CD4-positive, alpha-beta T cell treated with Interleukin-17A for 1 hour (primary cell): Measurements from ENCODE around the gene TMEM147.

Source experiments
- DNase-seq: peaks from one replicate; pipeline ENCODE4 v3.0.0-alpha.2; 2020

The TMEM147 gene

DNA sequence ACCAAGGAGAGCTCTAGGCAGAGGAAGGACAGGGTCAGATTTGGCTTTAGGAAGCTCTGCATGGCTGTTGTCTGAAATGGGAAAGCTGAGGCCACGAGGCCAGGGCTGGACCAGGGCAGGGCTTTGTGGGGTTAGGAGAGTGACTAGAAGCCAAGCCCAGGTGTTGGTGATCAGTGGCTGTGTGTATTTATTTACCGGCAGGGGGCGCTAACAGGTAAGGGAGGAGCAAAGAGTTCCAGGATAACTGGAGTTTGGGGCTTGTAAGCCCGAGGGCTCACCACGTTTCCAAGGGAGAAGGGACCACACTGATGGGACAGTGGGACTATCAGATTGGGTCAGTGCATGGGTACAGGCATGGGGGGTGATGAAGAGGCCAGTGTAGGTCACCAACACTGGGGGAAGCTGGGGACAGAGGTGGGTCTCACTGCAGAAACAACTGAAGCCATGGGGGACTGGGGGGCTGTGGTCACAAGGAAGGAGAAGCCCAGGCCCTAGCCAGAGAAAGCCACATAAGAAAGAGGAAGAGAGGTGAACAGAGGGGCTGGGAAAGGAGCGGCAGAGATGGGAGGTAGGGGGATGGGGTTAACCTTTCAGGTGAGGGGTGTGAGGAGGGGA, 3.9 kb downstream of the TMEM147 start:
- DNase-seq: peak; percentile 72

DNA sequence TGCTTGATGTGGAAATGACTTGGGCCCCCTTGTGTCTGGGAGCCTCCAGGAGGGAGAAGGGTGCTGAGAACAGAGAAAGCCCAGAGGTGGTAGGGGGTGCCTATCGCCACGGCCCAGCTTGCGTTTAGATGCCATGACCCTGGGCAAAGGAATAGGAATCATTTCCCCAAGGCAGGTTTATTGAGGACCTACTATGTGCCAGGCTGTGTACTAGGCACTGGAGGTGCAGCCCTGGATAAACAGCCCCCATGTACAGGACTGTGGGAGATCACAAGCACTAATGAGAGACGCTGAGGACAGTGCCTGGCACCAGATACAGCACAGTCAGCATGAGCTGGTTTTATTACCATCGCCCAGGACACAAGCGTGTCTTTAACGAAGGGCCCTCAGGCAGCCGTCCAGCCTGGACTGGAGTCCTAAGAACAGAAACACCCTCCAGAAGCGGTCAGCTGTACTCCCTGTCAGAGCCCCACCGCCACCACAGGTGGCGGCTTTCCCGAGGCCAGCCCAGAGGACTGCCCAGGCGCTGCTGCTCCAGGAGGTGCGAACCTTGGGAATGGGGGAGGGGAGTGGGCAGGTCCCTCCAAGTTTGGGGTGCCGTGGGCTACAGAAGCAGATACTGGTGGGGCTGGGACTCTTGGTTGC, 4.6 kb downstream of the TMEM147 start:
- DNase-seq: no peak

DNA sequence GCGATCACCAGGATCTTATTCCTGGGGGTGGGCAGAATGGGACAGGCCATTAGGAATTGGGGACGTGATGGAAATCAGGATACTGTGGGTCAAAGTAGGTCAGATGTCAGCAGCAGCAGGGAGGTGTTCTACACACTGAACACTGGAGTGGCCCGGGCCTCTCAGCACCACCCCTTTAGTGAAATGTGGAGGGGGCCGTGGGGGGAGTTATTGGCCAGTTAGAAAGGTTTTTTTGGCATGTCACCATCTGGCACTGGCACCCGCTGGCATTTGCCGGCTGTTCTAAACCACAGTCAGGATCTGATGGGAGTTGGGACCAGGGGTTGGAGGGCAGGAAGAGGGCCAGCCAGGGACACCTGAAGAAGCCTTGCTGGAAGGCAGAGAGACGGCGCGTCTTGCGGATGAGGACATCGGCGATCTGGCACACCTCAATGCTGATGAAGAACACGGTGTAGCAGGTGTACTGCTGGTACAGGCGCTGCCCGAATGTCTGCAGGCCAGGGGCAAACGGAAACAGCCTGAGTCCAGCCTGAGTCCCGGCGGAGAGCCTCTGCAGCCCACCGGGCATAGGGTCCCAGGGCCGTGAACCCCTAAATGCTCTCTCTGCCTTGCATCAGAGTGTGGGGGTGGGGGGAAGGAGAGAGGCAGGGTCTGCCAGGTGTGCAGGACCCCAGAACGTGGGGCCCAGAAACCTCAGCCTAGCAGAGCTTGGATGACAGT, 5.8 kb downstream of the TMEM147 start:
- no peak for DNase-seq

DNA sequence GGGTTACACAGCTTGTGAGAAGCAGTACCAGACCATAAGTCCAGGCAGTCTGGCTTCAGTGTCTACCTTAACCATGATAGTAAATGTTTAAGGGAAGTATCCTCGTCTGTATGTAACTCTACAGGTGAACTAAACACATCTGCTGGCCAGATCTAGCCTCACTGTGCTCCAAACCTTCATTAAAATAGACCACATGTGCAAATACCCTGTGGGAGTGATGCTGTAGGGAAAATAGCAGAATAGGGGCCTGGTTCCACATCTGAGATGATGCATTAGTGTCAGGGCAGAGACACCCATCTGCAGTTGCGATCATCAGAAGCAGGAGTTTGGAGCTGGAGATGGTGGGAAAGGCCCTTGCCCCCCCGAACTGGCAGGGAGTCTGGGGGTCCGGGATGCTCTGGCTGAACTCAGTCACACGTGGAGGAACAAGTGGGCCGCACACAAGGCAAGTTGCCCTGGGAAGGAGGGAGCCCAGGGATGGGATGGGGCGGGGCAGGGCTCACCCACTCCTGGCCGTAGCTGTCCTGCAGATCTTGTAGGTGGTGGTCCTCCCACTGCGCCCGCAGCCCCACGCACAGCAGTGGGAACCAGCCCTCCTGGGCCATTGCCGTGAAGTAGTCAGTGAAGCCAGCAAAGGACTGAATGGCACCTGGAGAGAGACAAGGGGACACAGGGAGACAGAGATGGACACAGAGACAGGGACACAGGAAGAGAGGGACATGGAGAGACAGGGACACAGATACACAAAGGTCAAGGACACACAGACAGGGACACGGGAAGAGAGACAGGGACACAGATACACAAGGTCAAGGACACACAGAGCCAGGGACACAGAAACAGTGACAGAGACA, 7.3 kb downstream of the TMEM147 start:
- DNase-seq: no peak

DNA sequence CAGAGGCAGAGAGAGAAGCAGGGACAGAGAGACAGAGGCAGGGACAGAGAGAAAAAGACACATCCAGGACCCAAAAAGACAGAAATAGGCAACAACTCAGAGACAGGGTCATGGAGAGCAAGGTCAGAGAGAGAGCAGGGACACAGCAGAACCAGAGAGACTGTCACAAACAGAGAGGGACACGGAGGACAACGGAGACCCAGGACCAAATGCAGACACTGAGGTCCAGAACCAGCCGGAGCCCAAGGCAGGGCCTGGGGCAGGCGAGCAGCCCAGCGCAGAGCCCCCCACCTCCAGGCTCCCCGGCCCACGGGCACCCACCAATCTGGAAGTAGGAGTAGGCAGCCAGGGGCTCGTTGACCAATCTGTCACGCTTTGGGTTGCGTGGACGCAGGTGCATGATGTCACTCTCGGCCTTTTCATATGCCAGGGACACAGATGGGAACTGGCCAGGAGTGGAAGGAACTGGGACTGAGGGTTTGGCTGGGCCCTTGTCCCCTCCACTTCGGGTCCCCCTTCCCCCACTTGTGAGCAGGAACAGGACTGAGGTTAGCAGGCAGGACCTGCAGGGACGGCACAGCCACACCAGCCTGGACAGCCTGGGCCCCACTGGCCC, 8.1 kb downstream of the TMEM147 start:
- DNase-seq: no peak

DNA sequence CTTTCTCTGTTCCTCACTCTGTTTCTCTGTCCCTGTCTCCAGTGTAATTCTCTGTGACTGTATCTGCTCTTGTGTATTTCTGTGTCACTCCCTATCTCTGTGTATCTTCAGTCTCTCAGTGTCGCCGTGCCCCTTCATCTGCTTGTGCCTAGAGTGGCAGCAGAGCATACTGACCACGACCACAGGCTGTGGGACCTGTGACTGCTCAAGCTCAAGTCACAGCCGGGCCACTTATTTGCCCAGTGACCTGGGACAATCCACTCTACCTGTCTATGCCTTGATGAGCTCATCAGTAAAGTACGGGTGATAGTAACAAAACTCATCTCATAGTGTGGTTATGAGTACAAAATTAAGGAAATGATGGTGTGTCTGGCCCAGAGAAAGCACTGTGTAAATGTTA, 8.7 kb downstream of the TMEM147 start:
- no peak for DNase-seq

DNA sequence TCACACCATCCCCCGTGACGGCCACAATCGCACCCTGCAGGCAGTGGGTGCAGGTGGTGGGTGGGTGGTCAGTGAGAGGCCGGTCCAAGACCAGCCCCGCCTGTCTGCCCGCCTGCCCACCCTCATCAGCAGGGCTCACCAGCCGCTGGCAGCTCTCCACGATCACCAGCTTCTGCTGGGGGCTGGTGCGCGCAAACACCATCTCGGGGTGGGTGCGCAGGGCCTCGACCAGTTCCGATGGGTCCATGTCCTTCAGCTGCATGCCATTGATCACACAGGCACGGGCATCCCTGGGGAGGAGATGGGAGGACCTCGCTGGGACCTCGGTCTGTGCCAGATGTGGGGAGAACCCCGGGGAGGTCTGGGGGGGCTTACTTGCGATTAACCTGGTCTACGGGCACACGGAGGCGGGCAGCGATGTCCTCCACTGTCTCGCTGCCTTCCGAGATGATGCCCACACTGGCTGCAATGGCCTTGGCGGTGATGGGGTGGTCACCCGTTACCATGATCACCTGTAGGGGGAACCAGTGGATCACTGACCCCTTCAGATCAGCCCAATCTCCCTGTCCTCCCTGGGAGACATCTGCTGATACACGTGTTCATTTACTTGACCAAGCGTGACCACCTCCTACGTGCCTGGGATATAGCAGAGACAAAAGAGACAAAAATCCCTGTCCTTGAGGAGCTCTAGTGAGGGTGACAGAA, 10.0 kb downstream of the TMEM147 start:
- no peak for DNase-seq

DNA sequence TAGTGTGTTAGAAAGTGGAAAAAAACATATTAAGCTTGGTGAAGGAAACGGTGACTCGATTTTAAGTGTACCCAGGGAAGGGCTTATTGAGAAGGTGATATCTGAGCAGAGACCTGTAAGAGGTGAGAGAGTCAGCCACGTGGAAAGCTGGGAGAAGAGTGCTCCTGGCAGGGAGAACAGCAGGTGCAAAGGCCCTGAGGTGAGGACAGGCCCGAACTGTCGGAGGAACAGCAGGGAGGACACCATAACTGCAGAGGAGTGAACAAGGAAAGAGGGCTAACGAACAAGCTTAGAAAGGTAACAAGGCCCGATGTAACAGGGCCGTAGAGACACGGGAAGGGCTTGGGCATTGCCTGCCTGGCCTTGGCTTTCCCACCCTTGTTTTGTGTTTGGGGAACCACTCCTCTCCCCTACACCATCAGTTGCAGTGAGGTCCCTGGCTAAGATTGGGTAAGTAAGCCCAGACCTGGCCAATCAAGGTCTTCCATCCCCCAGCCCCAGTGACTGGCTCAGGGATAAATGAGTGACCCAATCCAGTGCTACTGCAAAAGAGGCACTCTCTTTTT, 10.7 kb downstream of the TMEM147 start:
- no peak for DNase-seq

DNA sequence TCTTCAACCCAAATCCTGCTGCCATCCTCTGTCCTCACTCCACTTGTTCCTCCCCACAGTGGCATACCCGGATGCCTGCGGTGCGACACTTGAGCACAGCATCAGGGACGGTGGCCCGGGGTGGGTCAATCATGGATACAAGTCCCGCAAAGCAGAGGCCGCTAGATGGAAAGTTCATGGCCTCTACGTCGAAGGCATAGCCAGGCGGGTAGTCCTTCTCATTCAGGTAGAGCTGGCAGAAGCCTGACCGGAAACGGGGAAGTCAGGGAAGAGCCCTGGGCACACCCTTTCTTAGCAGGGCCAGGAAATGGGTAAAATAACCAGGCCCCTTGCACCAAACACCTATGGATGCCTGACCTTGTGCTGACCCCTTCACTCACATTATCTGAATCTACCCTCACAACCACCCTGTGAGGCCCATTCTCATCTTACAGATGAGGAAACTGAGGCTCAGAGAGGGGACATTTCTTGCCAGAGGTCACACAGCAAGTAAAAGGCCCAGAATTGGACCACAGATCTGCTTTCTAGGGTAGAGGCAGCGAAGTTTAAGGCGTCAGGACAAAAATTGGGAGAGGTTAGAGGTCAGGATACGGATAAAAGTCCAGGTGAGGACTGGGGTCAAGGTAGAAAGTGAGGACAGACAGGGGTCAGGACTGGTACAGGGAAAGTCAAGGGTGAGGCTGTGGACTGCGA, 11.6 kb downstream of the TMEM147 start:
- no peak for DNase-seq

DNA sequence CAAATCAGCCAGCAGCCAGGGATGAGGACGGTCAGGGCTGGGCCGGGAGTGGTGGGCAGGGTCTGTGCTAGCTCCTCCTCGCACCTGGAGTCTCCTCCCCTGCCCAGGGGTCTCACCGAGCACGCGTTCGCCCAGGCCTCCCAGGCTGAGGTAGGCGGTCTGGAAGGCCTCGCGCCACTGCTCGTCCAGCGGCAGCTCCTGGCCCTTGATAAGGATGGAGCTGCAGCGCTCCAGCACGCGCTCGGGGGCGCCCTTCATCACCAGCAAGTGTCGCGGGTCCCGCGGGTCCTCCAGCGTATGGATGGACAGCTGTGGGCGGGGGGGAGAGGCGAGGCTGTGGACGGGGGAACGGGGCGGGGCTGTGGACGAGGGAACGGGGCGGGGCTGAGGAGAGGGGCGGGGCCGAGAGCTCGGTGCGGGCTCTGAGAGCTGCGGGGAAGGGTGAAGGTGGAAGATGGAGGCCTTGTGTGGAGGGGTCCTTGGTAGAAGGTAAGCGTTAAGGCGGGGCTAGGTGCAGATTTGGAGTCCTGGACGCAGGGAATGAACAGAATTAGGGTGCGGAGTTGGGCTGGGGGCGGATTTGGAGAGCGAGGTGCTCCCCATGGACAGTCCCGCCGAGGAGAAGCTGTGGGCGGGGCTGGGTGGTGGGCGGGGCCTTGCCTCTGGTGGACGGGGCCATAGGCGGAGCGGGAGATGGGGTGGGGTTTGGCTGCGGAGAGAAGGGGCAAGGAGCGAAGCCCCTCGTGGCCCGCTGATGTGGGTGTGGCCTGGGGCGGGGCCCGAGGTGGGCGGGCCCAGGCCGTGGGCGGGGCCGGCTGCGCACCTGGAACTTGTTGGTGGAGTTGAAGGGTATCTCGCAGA, 12.3 kb downstream of the TMEM147 start:
- DNase-seq: peak; percentile 55

DNA sequence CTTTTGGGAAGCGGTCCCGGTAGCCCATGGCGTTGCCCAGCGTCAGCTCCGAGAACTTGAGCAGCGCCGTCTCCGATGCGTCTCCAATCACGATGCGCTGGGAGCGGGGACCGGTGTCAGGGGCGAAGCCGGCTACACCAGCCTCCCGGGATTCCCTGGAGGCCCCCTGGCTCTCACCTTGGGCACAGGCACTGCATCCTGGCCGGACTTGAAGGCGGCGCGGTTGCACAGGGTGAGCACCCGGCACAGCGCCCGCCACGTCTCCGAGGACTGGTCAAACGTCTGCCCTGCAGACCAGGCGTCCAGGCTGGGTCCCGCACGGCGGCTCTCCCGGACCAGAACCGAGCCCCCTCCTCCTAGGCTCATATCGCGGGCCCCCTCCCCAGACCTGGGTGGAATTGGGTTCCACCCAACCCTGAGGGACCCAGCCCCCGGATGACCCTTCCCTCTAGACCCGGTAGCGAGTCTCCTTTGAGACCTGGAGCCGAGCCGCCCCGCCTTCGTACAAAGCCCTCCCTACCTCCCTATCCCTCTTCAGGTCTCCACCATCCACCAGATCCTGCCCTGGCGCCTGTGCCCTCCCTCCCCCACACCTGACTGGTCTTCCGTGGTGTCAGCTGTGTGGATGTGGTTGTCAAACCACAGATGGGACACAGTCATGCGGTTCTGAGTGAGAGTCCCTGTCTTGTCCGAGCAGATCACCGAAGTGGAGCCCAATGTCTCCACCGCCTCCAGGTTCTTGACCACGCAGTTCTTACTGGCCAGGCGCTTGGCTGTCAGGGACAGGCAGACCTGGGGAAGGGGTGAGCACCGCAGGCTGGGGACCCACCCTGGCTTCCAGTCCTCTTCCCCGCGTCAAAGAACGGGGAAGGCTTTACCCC, 13.2 kb downstream of the TMEM147 start:
- no peak for DNase-seq

DNA sequence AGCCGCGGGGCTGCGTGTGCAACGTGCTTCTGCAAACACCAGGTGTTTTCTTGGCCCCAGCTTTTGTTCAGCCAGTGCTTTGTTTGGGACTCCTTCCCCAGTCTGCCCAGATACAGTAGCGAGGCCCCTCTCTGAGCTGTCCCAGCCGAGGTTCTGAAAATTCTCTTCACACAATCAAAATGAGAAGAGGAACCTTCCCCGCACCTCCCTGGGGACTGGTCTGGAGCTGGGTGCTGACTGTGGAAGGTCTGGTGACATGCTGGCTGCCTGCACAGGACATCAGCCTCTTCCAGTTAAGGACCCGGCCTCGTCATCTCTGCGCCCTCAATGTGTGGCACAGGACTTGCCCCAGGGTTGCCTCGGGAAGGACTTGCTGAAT, 13.8 kb downstream of the TMEM147 start:
- DNase-seq: no peak

DNA sequence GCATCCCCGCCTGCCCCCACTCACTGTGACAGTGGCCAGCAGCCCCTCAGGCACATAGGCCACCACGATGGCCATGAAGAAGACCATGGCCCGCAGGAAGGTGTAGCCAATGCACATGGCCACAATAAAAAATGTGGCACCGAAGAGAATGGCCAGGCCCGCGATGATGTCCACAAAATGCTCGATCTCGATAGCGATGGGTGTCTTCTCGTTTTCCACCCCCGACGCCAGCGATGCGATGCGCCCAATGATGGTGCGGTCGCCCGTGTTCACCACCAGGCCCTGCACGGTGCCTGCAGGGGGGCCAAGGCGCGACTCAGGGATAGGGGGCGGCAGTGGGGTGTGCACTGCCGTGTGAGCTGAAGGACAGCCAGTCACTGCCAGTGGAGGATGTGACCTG, 14.4 kb downstream of the TMEM147 start:
- DNase-seq: no peak

DNA sequence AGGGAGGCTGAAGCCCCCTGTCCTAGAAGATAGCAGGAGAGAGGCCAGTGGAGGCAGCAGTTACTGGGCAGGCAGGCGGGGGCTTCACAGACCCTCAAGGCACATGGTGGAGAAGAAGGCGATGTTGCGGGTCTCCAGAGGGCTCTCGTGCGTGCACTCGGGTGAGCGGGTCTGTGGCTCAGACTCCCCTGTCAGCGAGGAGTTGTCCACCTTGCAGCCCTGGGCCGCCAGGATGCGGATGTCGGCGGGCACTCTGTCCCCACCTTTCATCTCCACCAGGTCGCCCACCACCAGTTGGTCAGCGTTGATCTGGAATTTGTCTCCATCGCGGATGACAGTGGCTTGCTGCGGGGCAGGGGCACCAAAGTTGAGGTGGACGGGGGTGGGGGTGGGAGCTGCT, 14.8 kb downstream of the TMEM147 start:
- no peak for DNase-seq

DNA sequence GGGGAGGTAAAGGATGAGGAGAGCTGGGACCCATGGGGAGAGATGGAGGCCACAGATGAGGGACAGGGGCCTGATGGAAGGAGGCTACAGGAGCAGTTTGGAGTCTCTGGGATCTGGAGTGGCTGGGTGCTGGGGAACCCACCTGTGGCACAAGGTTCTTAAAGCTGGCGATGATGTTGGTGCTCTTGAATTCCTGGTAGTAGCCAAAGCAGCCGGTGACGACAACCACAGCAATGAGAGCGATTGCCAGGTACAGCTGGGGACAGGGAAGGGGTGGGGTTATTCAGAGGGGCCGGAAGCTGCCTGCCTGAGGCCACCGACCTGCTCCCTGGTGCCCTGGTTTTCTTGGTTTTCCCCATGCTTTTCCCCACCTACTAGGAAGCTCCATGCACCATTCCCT, 15.3 kb downstream of the TMEM147 start:
- DNase-seq: no peak

DNA sequence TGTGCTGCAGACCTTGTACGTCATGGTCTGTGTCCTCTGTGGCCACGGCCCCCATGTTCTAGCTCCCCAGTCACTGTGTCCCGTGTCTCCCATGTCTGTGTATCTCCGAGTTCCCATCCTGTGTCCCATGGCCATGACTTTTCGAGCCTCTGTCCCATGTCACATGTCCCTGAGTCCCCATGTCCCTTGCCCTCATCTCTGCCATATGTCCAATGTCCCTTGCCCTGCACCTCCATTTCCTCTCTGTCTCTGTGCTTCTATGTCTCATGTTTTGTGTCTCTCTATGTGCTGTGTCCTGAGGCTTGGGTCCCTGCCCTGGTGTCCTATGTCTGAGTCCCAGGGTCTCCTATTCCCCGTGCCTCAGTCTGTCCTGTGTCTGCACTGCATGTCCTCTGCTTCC, 16.0 kb downstream of the TMEM147 start:
- DNase-seq: no peak

DNA sequence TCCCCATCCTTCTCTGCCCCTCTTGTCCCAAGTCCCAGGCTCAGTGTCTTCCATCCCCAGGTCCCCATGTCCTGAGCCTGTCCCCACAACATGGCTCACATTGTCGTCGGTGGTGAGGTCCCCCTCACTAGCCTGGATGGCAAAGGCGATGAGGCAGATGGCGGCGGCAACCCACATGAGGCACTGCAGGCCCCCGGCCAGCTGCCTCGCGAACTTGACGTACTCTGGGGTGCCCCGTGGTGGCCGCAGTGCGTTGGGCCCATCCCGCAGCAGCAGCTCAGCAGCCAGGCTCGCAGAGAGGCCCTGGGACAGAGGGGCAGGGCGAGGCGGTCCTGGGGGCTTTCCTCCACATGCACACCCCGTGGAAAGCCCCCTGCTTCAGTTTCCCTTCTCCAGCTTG, 16.9 kb downstream of the TMEM147 start:
- no peak for DNase-seq

DNA sequence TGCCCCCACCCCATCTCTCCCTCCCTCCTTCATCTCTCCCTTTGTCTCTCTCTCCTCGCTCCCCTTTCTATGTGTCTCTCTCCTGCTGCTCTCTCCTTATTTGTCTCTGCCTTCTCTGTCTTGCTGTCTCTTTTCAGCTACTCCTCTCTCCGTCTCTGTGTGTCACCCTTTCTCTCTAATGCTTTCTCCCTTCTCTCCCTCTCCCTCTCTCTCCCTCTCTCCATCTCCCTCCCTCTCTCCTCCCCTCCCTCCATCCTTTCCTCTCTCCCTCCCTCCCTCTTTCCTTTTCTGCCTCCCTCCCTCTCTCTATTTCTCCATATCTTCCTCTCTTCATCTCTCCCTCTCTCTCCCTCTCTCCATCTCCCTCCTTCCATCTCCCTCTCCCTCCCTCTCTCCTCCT, 17.4 kb downstream of the TMEM147 start:
- DNase-seq: no peak

DNA sequence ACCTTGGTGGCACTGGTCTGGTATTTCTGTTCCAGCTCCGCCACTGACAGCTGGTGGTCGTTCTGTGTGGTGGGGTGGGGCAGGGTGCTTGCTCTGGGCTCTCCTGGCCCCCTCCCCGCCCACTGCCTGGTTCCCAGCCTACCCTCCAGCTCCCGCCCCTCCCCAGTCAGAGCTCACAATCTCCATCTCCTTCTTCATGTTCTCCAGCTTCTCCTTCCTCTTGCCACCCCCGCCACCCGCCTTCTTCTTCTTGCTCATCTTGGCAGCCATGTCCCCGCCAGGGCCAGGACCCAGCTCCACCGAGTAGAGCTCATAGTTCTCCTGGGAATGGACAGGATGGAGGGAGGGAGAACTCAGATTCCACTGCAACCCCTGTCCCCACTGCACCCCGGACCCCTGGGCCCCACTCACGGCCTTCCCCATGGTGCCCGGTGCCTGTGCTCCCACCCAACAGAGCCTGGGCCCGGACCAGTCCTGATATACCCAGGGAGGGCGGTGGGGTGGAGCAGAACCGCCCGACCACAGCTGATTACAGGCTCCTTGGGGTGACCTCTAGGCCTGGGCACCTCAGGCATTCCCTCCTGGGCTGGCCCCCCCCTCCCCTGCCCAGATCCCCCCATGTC, 17.9 kb downstream of the TMEM147 start, which contains the start of gene ATP4A:
Gene ATP4A (minus strand): TSS at position 452 of the 623 bp plus-strand sequence. CDS start 29 bp downstream, at position 423.
- DNase-seq: no peak
